ENCODE data around the gene ISM1.

Gene ISM1

DNA sequence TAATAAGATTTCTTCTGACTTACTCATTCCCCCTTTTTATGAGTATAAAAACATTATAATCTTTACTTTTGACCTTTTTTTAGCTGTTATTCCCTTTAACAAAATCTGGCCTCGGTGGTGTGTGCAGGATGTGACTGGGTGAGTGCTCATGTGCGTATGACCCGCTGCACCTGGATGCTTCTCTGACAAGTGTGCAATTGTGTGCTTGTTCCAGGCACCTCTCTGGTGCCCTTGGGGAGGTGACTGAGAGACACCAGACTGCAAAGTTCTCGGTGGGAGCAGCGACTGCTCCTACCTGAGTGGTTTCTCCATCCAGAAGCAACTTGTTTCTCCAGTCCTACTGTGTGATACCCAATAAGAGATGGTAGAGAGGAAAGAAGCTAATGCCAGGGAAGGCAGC, 65.0 kb downstream of the ISM1 start:
- no peaks in the 10 kb centered on the region for H3K9me3 ChIP-seq (ENCODE audit: insufficient read depth, low read length, severe bottlenecking)
- no peaks in the 10 kb centered on the region for H3K4me1 ChIP-seq (ENCODE audit: insufficient read depth, low read length)
- TF ChIP-seq, protein P1, sequence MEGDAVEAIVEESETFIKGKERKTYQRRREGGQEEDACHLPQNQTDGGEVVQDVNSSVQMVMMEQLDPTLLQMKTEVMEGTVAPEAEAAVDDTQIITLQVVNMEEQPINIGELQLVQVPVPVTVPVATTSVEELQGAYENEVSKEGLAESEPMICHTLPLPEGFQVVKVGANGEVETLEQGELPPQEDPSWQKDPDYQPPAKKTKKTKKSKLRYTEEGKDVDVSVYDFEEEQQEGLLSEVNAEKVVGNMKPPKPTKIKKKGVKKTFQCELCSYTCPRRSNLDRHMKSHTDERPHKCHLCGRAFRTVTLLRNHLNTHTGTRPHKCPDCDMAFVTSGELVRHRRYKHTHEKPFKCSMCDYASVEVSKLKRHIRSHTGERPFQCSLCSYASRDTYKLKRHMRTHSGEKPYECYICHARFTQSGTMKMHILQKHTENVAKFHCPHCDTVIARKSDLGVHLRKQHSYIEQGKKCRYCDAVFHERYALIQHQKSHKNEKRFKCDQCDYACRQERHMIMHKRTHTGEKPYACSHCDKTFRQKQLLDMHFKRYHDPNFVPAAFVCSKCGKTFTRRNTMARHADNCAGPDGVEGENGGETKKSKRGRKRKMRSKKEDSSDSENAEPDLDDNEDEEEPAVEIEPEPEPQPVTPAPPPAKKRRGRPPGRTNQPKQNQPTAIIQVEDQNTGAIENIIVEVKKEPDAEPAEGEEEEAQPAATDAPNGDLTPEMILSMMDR (IDR thresholded peaks at IDR 0.05; ENCODE audit: borderline replicate concordance, extremely low read depth, low read length, poor library complexity, severe bottlenecking), result no peak
- no peak for TF ChIP-seq EZH2 (IDR thresholded peaks at IDR 0.05; ENCODE audit: borderline replicate concordance, low read depth, low read length, severe bottlenecking)
- no peaks in the 10 kb centered on the region for H3K79me2 ChIP-seq (ENCODE audit: insufficient read depth, low read length)
- H3K4me2 ChIP-seq (ENCODE audit: insufficient read depth, low read length), result no peak overlapping the region
- no peaks in the 10 kb centered on the region for H4K20me1 ChIP-seq (ENCODE audit: insufficient read depth, low read length)
- H3K9ac ChIP-seq (ENCODE audit: low read depth, low read length), result no peak overlapping the region
- DNase-seq (no peak), ATAC-seq (ENCODE audit: insufficient read depth, low read depth) (no peak)
- no peak overlapping the region for H3K27ac ChIP-seq (ENCODE audit: low read length)
- no peaks in the 10 kb centered on the region for H3K27me3 ChIP-seq (ENCODE audit: insufficient read depth, low read length, poor library complexity)
- H3K4me3 ChIP-seq (ENCODE audit: low read depth in 1 of 2, low read length in 2 of 2), result no peak overlapping the region
- H3K36me3 ChIP-seq (ENCODE audit: insufficient read depth, low read length), result peaks cover 25% of the 10 kb centered on the region
- H2AFZ ChIP-seq (ENCODE audit: low read depth, low read length), result no peak overlapping the region

DNA sequence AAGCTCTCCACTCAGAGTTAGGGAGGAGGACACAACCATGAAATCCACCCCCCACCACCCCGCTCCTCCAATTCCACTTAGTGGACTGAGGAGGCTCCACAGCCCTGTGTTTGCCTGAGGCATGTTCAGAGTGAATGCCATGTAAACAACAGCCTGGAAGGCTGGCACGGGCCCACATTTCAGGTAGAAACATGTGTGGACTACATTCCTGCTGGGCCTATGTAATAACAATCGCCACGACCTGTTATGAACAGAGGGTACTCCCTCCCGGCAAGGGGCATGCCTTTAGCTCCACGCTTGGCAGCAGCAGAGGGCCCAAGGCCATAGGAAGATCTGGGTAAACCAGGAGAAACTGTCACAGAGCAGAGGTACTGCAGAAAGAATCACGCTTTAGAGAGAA, 65.5 kb downstream of the ISM1 start:
- H3K27me3 ChIP-seq (ENCODE audit: insufficient read depth, low read length, poor library complexity), result no peaks in the 10 kb centered on the region
- H3K9ac ChIP-seq (ENCODE audit: low read depth, low read length), result no peak overlapping the region
- no peaks in the 10 kb centered on the region for H4K20me1 ChIP-seq (ENCODE audit: insufficient read depth, low read length)
- H3K9me3 ChIP-seq (ENCODE audit: insufficient read depth, low read length, severe bottlenecking), result no peaks in the 10 kb centered on the region
- no peak overlapping the region for H3K4me2 ChIP-seq (ENCODE audit: insufficient read depth, low read length)
- no peak overlapping the region for H2AFZ ChIP-seq (ENCODE audit: low read depth, low read length)
- no peak for DNase-seq
- no peak overlapping the region for H3K27ac ChIP-seq (ENCODE audit: low read length)
- H3K4me3 ChIP-seq (ENCODE audit: low read depth in 1 of 2, low read length in 2 of 2), result no peak overlapping the region
- H3K4me1 ChIP-seq (ENCODE audit: insufficient read depth, low read length), result no peaks in the 10 kb centered on the region
- peaks cover 23% of the 10 kb centered on the region for H3K36me3 ChIP-seq (ENCODE audit: insufficient read depth, low read length)
- TF ChIP-seq, protein P1 (IDR thresholded peaks at IDR 0.05; ENCODE audit: borderline replicate concordance, extremely low read depth, low read length, poor library complexity, severe bottlenecking), result no peak
- TF ChIP-seq EZH2 (IDR thresholded peaks at IDR 0.05; ENCODE audit: borderline replicate concordance, low read depth, low read length, severe bottlenecking), result no peak
- ATAC-seq (ENCODE audit: insufficient read depth, low read depth), result no peak
- no peaks in the 10 kb centered on the region for H3K79me2 ChIP-seq (ENCODE audit: insufficient read depth, low read length)

- Histone ChIP-seq H3K9ac (ENCODE audit: low read depth, low read length) (no peak overlapping the region), H3K4me3 (ENCODE audit: low read depth in 1 of 2, low read length in 2 of 2) (no peak overlapping the region), H3K9me3 (ENCODE audit: insufficient read depth, low read length, severe bottlenecking) (no peaks in the 10 kb centered on the region), H4K20me1 (ENCODE audit: insufficient read depth, low read length) (no peaks in the 10 kb centered on the region), H3K36me3 (ENCODE audit: insufficient read depth, low read length) (peaks cover 26% of the 10 kb centered on the region), H3K79me2 (ENCODE audit: insufficient read depth, low read length) (no peaks in the 10 kb centered on the region), H2AFZ (ENCODE audit: low read depth, low read length) (no peak overlapping the region), H3K4me2 (ENCODE audit: insufficient read depth, low read length) (no peak overlapping the region), H3K4me1 (ENCODE audit: insufficient read depth, low read length) (no peaks in the 10 kb centered on the region), H3K27ac (ENCODE audit: low read length) (no peak overlapping the region), H3K27me3 (ENCODE audit: insufficient read depth, low read length, poor library complexity) (no peaks in the 10 kb centered on the region)
- TF ChIP-seq EZH2 (IDR thresholded peaks at IDR 0.05; ENCODE audit: borderline replicate concordance, low read depth, low read length, severe bottlenecking), result no peak
- TF ChIP-seq, protein P1 (IDR thresholded peaks at IDR 0.05; ENCODE audit: borderline replicate concordance, extremely low read depth, low read length, poor library complexity, severe bottlenecking), result no peak
- ATAC-seq (ENCODE audit: insufficient read depth, low read depth) (no peak), DNase-seq (no peak)
These were observed 67.3 kb downstream of the ISM1 start for GRCh38 chr20:13288357-13288756.

DNA sequence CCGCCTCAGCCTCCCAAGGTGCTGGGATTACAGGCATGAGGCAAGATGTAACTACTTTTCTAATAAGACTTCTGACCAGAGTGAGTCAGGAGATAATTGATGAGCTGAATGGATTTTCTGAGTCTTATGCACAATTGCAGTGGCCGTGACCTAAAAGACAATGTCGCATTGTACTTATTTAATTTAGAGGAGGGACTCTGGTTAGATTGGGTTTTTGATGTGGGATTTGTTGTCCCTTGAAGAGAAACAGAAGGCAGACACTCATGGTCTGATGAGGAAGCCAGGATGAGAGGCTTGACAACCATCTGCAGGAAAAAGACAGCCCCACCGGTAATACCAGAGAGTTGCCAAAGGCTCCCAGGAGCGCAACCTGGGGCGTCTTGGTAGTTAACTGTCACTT, 68.0 kb downstream of the ISM1 start:
- H3K36me3 ChIP-seq (ENCODE audit: insufficient read depth, low read length), result peaks cover 26% of the 10 kb centered on the region
- no peak for TF ChIP-seq EZH2 (IDR thresholded peaks at IDR 0.05; ENCODE audit: borderline replicate concordance, low read depth, low read length, severe bottlenecking)
- H3K4me1 ChIP-seq (ENCODE audit: insufficient read depth, low read length), result no peaks in the 10 kb centered on the region
- ATAC-seq (ENCODE audit: insufficient read depth, low read depth), result no peak; the same call in 2 of the 3 replicates
- no peak for DNase-seq
- H3K27me3 ChIP-seq (ENCODE audit: insufficient read depth, low read length, poor library complexity), result no peaks in the 10 kb centered on the region
- H3K27ac ChIP-seq (ENCODE audit: low read length), result no peak overlapping the region
- no peak overlapping the region for H2AFZ ChIP-seq (ENCODE audit: low read depth, low read length)
- no peaks in the 10 kb centered on the region for H3K79me2 ChIP-seq (ENCODE audit: insufficient read depth, low read length)
- H3K4me3 ChIP-seq (ENCODE audit: low read depth in 1 of 2, low read length in 2 of 2), result no peak overlapping the region
- no peak overlapping the region for H3K4me2 ChIP-seq (ENCODE audit: insufficient read depth, low read length)
- no peaks in the 10 kb centered on the region for H3K9me3 ChIP-seq (ENCODE audit: insufficient read depth, low read length, severe bottlenecking)
- no peaks in the 10 kb centered on the region for H4K20me1 ChIP-seq (ENCODE audit: insufficient read depth, low read length)
- no peak overlapping the region for H3K9ac ChIP-seq (ENCODE audit: low read depth, low read length)
